ENCODE data around the gene DDAH2.

Gene DDAH2

GRCh38 chr6:31725502-31726350, 3.4 kb downstream of the DDAH2 start:
- no peak overlapping the region for H3K4me3 ChIP-seq (ENCODE audit: low read depth, low read length)
- no peak for DNase-seq (ENCODE audit: low read depth)
- no peak for TF ChIP-seq CTCF (IDR thresholded peaks at IDR 0.05; ENCODE audit: low read depth, low read length, missing control alignments)

GRCh38 chr6:31723980-31724691, 5.0 kb downstream of the DDAH2 start:
- no peak overlapping the region for H3K4me3 ChIP-seq (ENCODE audit: low read depth, low read length)
- no peak for DNase-seq (ENCODE audit: low read depth)
- no peak for TF ChIP-seq CTCF (IDR thresholded peaks at IDR 0.05; ENCODE audit: low read depth, low read length, missing control alignments)

- no peak for TF ChIP-seq CTCF (IDR thresholded peaks at IDR 0.05; ENCODE audit: low read depth, low read length, missing control alignments)
- DNase-seq (ENCODE audit: low read depth) = no peak
- H3K4me3 ChIP-seq (ENCODE audit: low read depth, low read length) = no peak within 1 kb of the TSS
These were observed 5.7 kb downstream of the DDAH2 start, which contains the start of gene MPIG6B for GRCh38 chr6:31723245-31723979. Gene MPIG6B (plus strand): TSS chr6:31723373. CDS start chr6:31723384, 11 bp downstream.

- no peak overlapping the region for H3K4me3 ChIP-seq (ENCODE audit: low read depth, low read length)
- TF ChIP-seq CTCF (IDR thresholded peaks at IDR 0.05; ENCODE audit: low read depth, low read length, missing control alignments) = no peak
- DNase-seq (ENCODE audit: low read depth) = no peak
These were observed 6.9 kb downstream of the DDAH2 start for GRCh38 chr6:31722173-31722572.

GRCh38 chr6:31721351-31722020, 7.6 kb downstream of the DDAH2 start, which contains the start of gene LY6G6C:
Gene LY6G6C (minus strand): TSS chr6:31721746. CDS start chr6:31721679, 67 bp downstream.
- no peak within 1 kb of the TSS for H3K4me3 ChIP-seq (ENCODE audit: low read depth, low read length)
- TF ChIP-seq CTCF (IDR thresholded peaks at IDR 0.05; ENCODE audit: low read depth, low read length, missing control alignments) = no peak
- no peak for DNase-seq (ENCODE audit: low read depth)

- TF ChIP-seq CTCF (IDR thresholded peaks at IDR 0.05; ENCODE audit: low read depth, low read length, missing control alignments) = no peak
- H3K4me3 ChIP-seq (ENCODE audit: low read depth, low read length) = no peak overlapping the region
- DNase-seq (ENCODE audit: low read depth) = no peak
These were observed 8.8 kb downstream of the DDAH2 start for GRCh38 chr6:31720196-31720770.
